Endothelial cell of umbilical vein (primary cell): ENCODE data around the gene DNAH10. TPM values are rescaled to one million over a fixed set of nuclear protein-coding genes. Genes with fewer than 3 reads are reported as not detected.

Source experiments
- BruUV-seq: library from RNA; stranded (reverse); fragments of 400-500 nt; replicated peaks from 2 replicates; lab custom pipeline; 2021; lab: Mats Ljungman, UMichigan
- CTCF ChIA-PET: fragments of 300-600, 350-600 bp; sonication (Branson Sonifier 250); formaldehyde crosslinking; loops from one replicate; lab custom pipeline; 2021; ENCODE audit warnings: antibody characterized with exemption, inconsistent platforms; lab: Charles Lee
- POLR2A ChIA-PET: fragments of 300-600, 350-600 bp; sonication (Branson Sonifier 250); formaldehyde crosslinking; loops from one replicate; lab custom pipeline; 2021; ENCODE audit warnings: antibody characterized with exemption, inconsistent platforms; lab: Charles Lee
- DNase-seq: peaks from one replicate; pipeline ENCODE4 v3.0.0-alpha.2; 2011; ENCODE audit warnings: low read depth, low spot score
- FAIRE-seq: peaks from 2 replicates; lab custom pipeline; 2011; peaks lifted over from hg19 to GRCh38; lab: Jason Lieb, UNC
- H2AFZ ChIP-seq: 2 replicates; pipeline ENCODE4 v1.6.0; 2012; ENCODE audit warnings: low read depth, low read length, control low read depth, inconsistent platforms
- H3K27ac ChIP-seq: 2 replicates; pipeline ENCODE4 v1.5.1; 2011; ENCODE audit warnings: low read depth, mild to moderate bottlenecking, control low read depth, low read length, moderate library complexity; ENCODE audit not compliant: insufficient read depth
- H3K27me3 ChIP-seq, 2 experiments: 2 replicates each; pipeline versions ENCODE4 v1.6.0 to v1.6.1; 2011; ENCODE audit warnings: low read length in 2 of 2, mixed read lengths in 1 of 2; ENCODE audit not compliant: control insufficient read depth in 2 of 2, insufficient read depth in 2 of 2
- H3K36me3 ChIP-seq, 2 experiments: 2 replicates in 1 of 2; 3 replicates in 1 of 2; pipeline ENCODE4 v1.5.1; 2011; ENCODE audit warnings: low read length in 2 of 2, mild to moderate bottlenecking in 1 of 2, moderate library complexity in 1 of 2; ENCODE audit not compliant: control insufficient read depth in 2 of 2, insufficient read depth in 2 of 2; ENCODE audit errors: extremely low read depth in 1 of 2
- H3K4me1 ChIP-seq: 3 replicates; pipeline ENCODE4 v1.5.1; 2011; ENCODE audit warnings: mild to moderate bottlenecking, low read length; ENCODE audit not compliant: control insufficient read depth, insufficient read depth; ENCODE audit errors: extremely low read depth
- H3K4me2 ChIP-seq: 2 replicates; pipeline ENCODE4 v1.6.1; 2011; ENCODE audit warnings: low read length, control low read depth, mixed read lengths; ENCODE audit not compliant: insufficient read depth
- H3K4me3 ChIP-seq, 3 experiments: fragments of 200-600 bp in 1 of 3; sonication (generic), shearing (Covaris generic) in 1 of 3; replicated peaks in 1 of 3; 2 replicates each; pipeline ENCODE4 v1.5.1; 2011 to 2016; ENCODE audit warnings: control low read depth in 3 of 3, low read length in 3 of 3, mild to moderate bottlenecking in 2 of 3, inconsistent platforms in 1 of 3, low read depth in 1 of 3, moderate library complexity in 1 of 3; ENCODE audit not compliant: insufficient read depth in 1 of 3
- H3K79me2 ChIP-seq: 2 replicates; pipeline ENCODE4 v1.6.0; 2012; ENCODE audit warnings: low read length, inconsistent platforms; ENCODE audit not compliant: control insufficient read depth, insufficient read depth
- H3K9ac ChIP-seq: replicated peaks from 2 replicates; pipeline ENCODE3; 2011; ENCODE audit warnings: low read length, control low read depth; ENCODE audit not compliant: insufficient read depth; ENCODE audit errors: extremely low read depth
- H3K9me1 ChIP-seq: replicated peaks from 3 replicates; pipeline ENCODE4 v1.6.0; 2011; ENCODE audit warnings: mild to moderate bottlenecking, low read length; ENCODE audit not compliant: control insufficient read depth, insufficient read depth; ENCODE audit errors: extremely low read depth
- H3K9me3 ChIP-seq: replicated peaks from 2 replicates; pipeline ENCODE4 v1.5.1; 2012; ENCODE audit warnings: low read length, inconsistent platforms; ENCODE audit not compliant: control insufficient read depth, insufficient read depth
- H4K20me1 ChIP-seq: replicated peaks from 2 replicates; pipeline ENCODE3; 2011; ENCODE audit warnings: mild to moderate bottlenecking, low read length; ENCODE audit not compliant: control insufficient read depth, insufficient read depth; ENCODE audit errors: extremely low read depth
- CTCF ChIP-seq, 2 donors: IDR thresholded peaks; 1 replicate in 1 of 2; 2 replicates in 1 of 2; pipeline ENCODE4 v1.5.1; 2011; ENCODE audit warnings: low read length in 2 of 2, mild to moderate bottlenecking in 2 of 2, moderate library complexity in 2 of 2, control low read depth in 1 of 2, inconsistent platforms in 1 of 2, low read depth in 1 of 2; ENCODE audit not compliant: insufficient read depth in 1 of 2; ENCODE audit errors: extremely low read depth in 1 of 2
- EZH2 ChIP-seq: IDR thresholded peaks from 2 replicates; pipeline ENCODE4 v1.6.1; 2012; ENCODE audit warnings: borderline replicate concordance, low read depth, mild to moderate bottlenecking, moderate library complexity, low read length, inconsistent platforms; ENCODE audit not compliant: severe bottlenecking
- FOS ChIP-seq: IDR thresholded peaks from 2 replicates; pipeline ENCODE4 v1.6.1; 2011; ENCODE audit warnings: mild to moderate bottlenecking, low read length, moderate library complexity, borderline replicate concordance; ENCODE audit not compliant: insufficient read depth
- GATA2 ChIP-seq: IDR thresholded peaks from 2 replicates; pipeline ENCODE4 v1.7.0; 2011; ENCODE audit warnings: low read depth, mild to moderate bottlenecking, moderate library complexity, mixed read lengths, low read length; ENCODE audit not compliant: insufficient read length, insufficient read depth
- JUN ChIP-seq: IDR thresholded peaks from 2 replicates; pipeline ENCODE4 v1.6.1; 2011; ENCODE audit warnings: borderline replicate concordance, low read depth; ENCODE audit not compliant: insufficient read length, insufficient read depth
- MAX ChIP-seq: IDR thresholded peaks from 2 replicates; pipeline ENCODE4 v1.6.1; 2011; ENCODE audit not compliant: insufficient read depth, insufficient read length
- MYC ChIP-seq: IDR thresholded peaks from one replicate; pipeline ENCODE4 v1.6.1; 2011; ENCODE audit warnings: mild to moderate bottlenecking, low read depth, low read length
- POLR2A ChIP-seq: IDR thresholded peaks from 2 replicates; pipeline ENCODE4 v1.6.1; 2012; ENCODE audit warnings: low read depth, mild to moderate bottlenecking, control low read depth, low read length
- POLR2AphosphoS5 ChIP-seq: IDR thresholded peaks from 2 replicates; pipeline ENCODE4 v1.6.1; 2012; ENCODE audit warnings: low read depth, mild to moderate bottlenecking, control low read depth, low read length, moderate library complexity; ENCODE audit not compliant: insufficient read depth
- dilution Hi-C: fragments of 300-500 bp; cut with MboI; formaldehyde crosslinking; loops from one replicate; pipeline ENCODE4 v1.15.0; 2019; ENCODE audit warnings: low sequenced_read_pairs; ENCODE audit not compliant: extremely low pct_ligation_motif_present
- intact Hi-C: fragments of 100-400 bp; cut with micrococcal nuclease; formaldehyde crosslinking; loops from one replicate; pipeline ENCODE4 v1.10.0; 2022
- polyA plus RNA-seq, 4 experiments: library from polyadenylated mRNA; depleted of rRNA in 3 of 4; stranded (reverse) in 3 of 4; unstranded in 1 of 4; fragments of >200 nt; gene quantifications; 2 replicates each; pipeline versions ENCODE4 v1.2.1 to v1.2.3, GENCODE V29; 2011 to 2012; ENCODE audit warnings: missing spikeins in 1 of 4
- total RNA-seq: library from RNA; stranded (reverse); gene quantifications from 2 replicates; pipeline ENCODE4 v1.2.3, GENCODE V29; 2021

The DNAH10 gene
- total and polyA plus RNA-seq, 2 donors (not counting 3 experiments of a cell fraction or from before 2014, with no cell fraction given), result 0.04 to 0.31 TPM

GRCh38 chr12:123752046-123752445 lies 10.1 kb upstream of the DNAH10 start:
- H2AFZ ChIP-seq, result no peak overlapping the region
- no peaks in the 10 kb centered on the region for H3K27me3 ChIP-seq
- H4K20me1 ChIP-seq, result no peaks in the 10 kb centered on the region
- DNase-seq (no peak), FAIRE-seq (no peak)
- TF ChIP-seq GATA2 (no peak), JUN (no peak), POLR2A (no peak), FOS (no peak), EZH2 (no peak), POLR2AphosphoS5 (no peak), MAX (no peak), CTCF (IDR thresholded peaks at IDR 0.05; ENCODE audit: extremely low read depth in 1 of 2, insufficient read depth in 1 of 2, low read depth in 1 of 2, low read length in 2 of 2) (no peak), MYC (no peak)
- H3K27ac ChIP-seq, result no peak overlapping the region
- ChIA-PET CTCF (no interaction called here), POLR2A (no interaction called here)
- no peak overlapping the region for H3K9ac ChIP-seq
- no peaks in the 10 kb centered on the region for H3K9me3 ChIP-seq
- no peaks in the 10 kb centered on the region for H3K79me2 ChIP-seq
- no TSS peak for BruUV-seq
- dilution Hi-C loops (no loop called here), intact Hi-C loops (no loop called here)
- H3K9me1 ChIP-seq, result no peaks in the 10 kb centered on the region
- H3K4me2 ChIP-seq, result no peak overlapping the region
- H3K36me3 ChIP-seq, result peaks cover 10 to 24% of the 10 kb centered on the region in 2 experiments
- H3K4me1 ChIP-seq, result no peaks in the 10 kb centered on the region
- no peak overlapping the region for H3K4me3 ChIP-seq
